A673 (cell line): Measurements from ENCODE around the gene VAV2.

Experiments used
- CTCF ChIP-seq: fragments of 300-800, 200-600 bp; sonication (generic); conservative IDR thresholded peaks from 2 replicates; pipeline ENCODE4 v1.5.1; 2017; ENCODE audit warnings: low read depth, mild to moderate bottlenecking, antibody characterized with exemption, low read length, moderate library complexity, mixed read lengths
- EZH2 ChIP-seq: fragments of 200-600 bp; sonication (generic); IDR thresholded peaks from 2 replicates; pipeline ENCODE4 v1.6.1; 2017; ENCODE audit warnings: borderline replicate concordance, low read depth, mild to moderate bottlenecking, mixed read lengths, antibody characterized with exemption, low read length; ENCODE audit not compliant: poor library complexity, severe bottlenecking

GRCh38 chr9:133769511-133770075 is 222.5 kb downstream of the VAV2 start:
- TF ChIP-seq CTCF: no peak
- no peak for TF ChIP-seq EZH2
